H1 (cell line): Measurements from ENCODE around the gene PTH1R. TPM values are rescaled to one million over a fixed set of nuclear protein-coding genes. Genes with fewer than 3 reads are reported as not detected.

Source experiments
- ATF3 ChIP-seq: IDR thresholded peaks from 2 replicates; pipeline ENCODE4 v1.6.1; 2011; ENCODE audit warnings: low read depth, mild to moderate bottlenecking, low read length; ENCODE audit not compliant: insufficient read depth
- HDAC6 ChIP-seq: IDR thresholded peaks from one replicate; pipeline ENCODE4 v1.7.1; 2012; ENCODE audit warnings: low read depth, mild to moderate bottlenecking, inconsistent platforms, low read length, moderate library complexity
- NANOG ChIP-seq: IDR thresholded peaks from 2 replicates; pipeline ENCODE4 v1.6.1; 2011; ENCODE audit warnings: low read length, low read depth, mild to moderate bottlenecking, inconsistent platforms; ENCODE audit not compliant: insufficient read depth, poor library complexity, severe bottlenecking
- polyA plus RNA-seq, 7 experiments: library from polyadenylated mRNA; depleted of rRNA in 3 of 7; stranded (reverse) in 5 of 7; unstranded in 2 of 7; fragments of >200 nt in 5 of 7; fragments of 200-250 nt in 2 of 7; gene quantifications; 1 replicate in 5 of 7; 2 replicates in 1 of 7; 4 replicates in 1 of 7; pipeline versions ENCODE4 v1.2.1 to v1.2.3, GENCODE V29; 2011 to 2013; ENCODE audit warnings: missing spikeins in 2 of 7, mixed read lengths in 2 of 7
- total RNA-seq: library from RNA; stranded (reverse); fragmentation: NEBNext Ultra II Directional; extraction: Animal tissue kit (Norgen Biotek cat#: 25700); gene quantifications from 2 replicates; pipeline ENCODE4 v1.2.1, GENCODE V29; 2021

PTH1R gene
- total and polyA plus RNA-seq, 2 of the 8 experiments (the other 6 are each of a cell fraction or from before 2014, with no cell fraction given) = 0.57 to 1.5 TPM

- TF ChIP-seq HDAC6 (no peak), ATF3 (no peak), NANOG (no peak)
- TF ChIP-seq, all 59 proteins: peak for 0
Observed at GRCh38 chr3:46878781-46879436, 1.4 kb downstream of the PTH1R start (continued).
